ENCODE measurements around the gene SH2D7. TPM values are rescaled to one million over a fixed set of nuclear protein-coding genes. Genes with fewer than 3 reads are reported as not detected.
A peak's percentile ranks its signal among the peaks of the same experiment; 100 is the strongest.

Gene SH2D7
- total and polyA plus RNA-seq, 2 donors (not counting 3 experiments of a cell fraction or from before 2014, with no cell fraction given): not detected

GRCh38 chr15:78104566-78105475 lies 12.5 kb downstream of the SH2D7 start:
- H3K4me2 ChIP-seq (ENCODE audit: insufficient read depth, low read length): no peak overlapping the region
- H4K20me1 ChIP-seq (replicated peaks; ENCODE audit: control insufficient read depth, extremely low read depth, insufficient read depth, low read length): no peaks in the 10 kb centered on the region
- no peaks in the 10 kb centered on the region for H3K79me2 ChIP-seq (ENCODE audit: control insufficient read depth, insufficient read depth, low read length)
- POLR2A ChIA-PET: no interaction called here
- no peak overlapping the region for H3K4me3 ChIP-seq (replicated peaks in 1 of 3; ENCODE audit: insufficient read depth in 1 of 3, low read depth in 1 of 3, low read length in 3 of 3)
- FAIRE-seq: no peak
- no peaks in the 10 kb centered on the region for H3K9me3 ChIP-seq (replicated peaks; ENCODE audit: control insufficient read depth, insufficient read depth, low read length)
- no TSS peak for BruUV-seq (replicated peaks)
- H3K27me3 ChIP-seq (ENCODE audit: control insufficient read depth in 2 of 2, insufficient read depth in 2 of 2, low read length in 2 of 2): no peaks in the 10 kb centered on the region
- TF ChIP-seq, protein P1, sequence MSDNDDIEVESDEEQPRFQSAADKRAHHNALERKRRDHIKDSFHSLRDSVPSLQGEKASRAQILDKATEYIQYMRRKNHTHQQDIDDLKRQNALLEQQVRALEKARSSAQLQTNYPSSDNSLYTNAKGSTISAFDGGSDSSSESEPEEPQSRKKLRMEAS (IDR thresholded peaks at IDR 0.05; ENCODE audit: insufficient read depth, insufficient read length): no peak
- TF ChIP-seq MYC (IDR thresholded peaks at IDR 0.05; ENCODE audit: low read depth, low read length): no peak
- TF ChIP-seq FOS (IDR thresholded peaks at IDR 0.05; ENCODE audit: borderline replicate concordance, insufficient read depth, low read length): no peak
- TF ChIP-seq GATA2 (IDR thresholded peaks at IDR 0.05; ENCODE audit: insufficient read depth, insufficient read length, low read depth, low read length): no peak
- CTCF ChIA-PET: interaction anchor here (1.5 to 9.8 kb wide), 4 partner anchors 70 to 147 kb away, joined by 3 to 273 read pairs (median 57); no protein-coding TSS in a partner anchor
- H3K9ac ChIP-seq (replicated peaks; ENCODE audit: extremely low read depth, insufficient read depth, low read length): no peak overlapping the region
- peaks cover 17% of the 10 kb centered on the region for H3K4me1 ChIP-seq (ENCODE audit: control insufficient read depth, extremely low read depth, insufficient read depth, low read length)
- DNase-seq (ENCODE audit: low read depth, low spot score): no peak
- no peak overlapping the region for H2AFZ ChIP-seq (ENCODE audit: low read depth, low read length)
- no peaks in the 10 kb centered on the region for H3K36me3 ChIP-seq (ENCODE audit: control insufficient read depth in 2 of 2, extremely low read depth in 1 of 2, insufficient read depth in 2 of 2, low read length in 2 of 2)
- no peak overlapping the region for H3K27ac ChIP-seq (ENCODE audit: insufficient read depth, low read depth, low read length)
- intact Hi-C loops (cut with micrococcal nuclease) (no loop called here), dilution Hi-C loops (cut with MboI; ENCODE audit: extremely low pct_ligation_motif_present, low sequenced_read_pairs) (no loop called here)
- H3K9me1 ChIP-seq (replicated peaks; ENCODE audit: control insufficient read depth, extremely low read depth, insufficient read depth, low read length): no peaks in the 10 kb centered on the region

GRCh38 chr15:78105476-78106241 lies 13.3 kb downstream of the SH2D7 start:
- dilution Hi-C loops (cut with MboI; ENCODE audit: extremely low pct_ligation_motif_present, low sequenced_read_pairs) (no loop called here), intact Hi-C loops (cut with micrococcal nuclease) (no loop called here)
- FAIRE-seq: peak; percentile 92

More at GRCh38 chr15:78105476-78106241, 13.3 kb downstream of the SH2D7 start:
- H4K20me1 ChIP-seq (replicated peaks; ENCODE audit: control insufficient read depth, extremely low read depth, insufficient read depth, low read length): no peaks in the 10 kb centered on the region
- no peak overlapping the region for H3K4me3 ChIP-seq (replicated peaks in 1 of 3; ENCODE audit: insufficient read depth in 1 of 3, low read depth in 1 of 3, low read length in 3 of 3)
- ChIA-PET POLR2A (no interaction called here), CTCF (interaction anchor here (0.8 to 9.8 kb wide), 5 partner anchors 37 to 147 kb away, joined by 3 to 273 read pairs (median 5); no protein-coding TSS in a partner anchor)
- H3K27me3 ChIP-seq (ENCODE audit: control insufficient read depth in 2 of 2, insufficient read depth in 2 of 2, low read length in 2 of 2): no peaks in the 10 kb centered on the region
- H3K9me1 ChIP-seq (replicated peaks; ENCODE audit: control insufficient read depth, extremely low read depth, insufficient read depth, low read length): no peaks in the 10 kb centered on the region
- H3K36me3 ChIP-seq (ENCODE audit: control insufficient read depth in 2 of 2, extremely low read depth in 1 of 2, insufficient read depth in 2 of 2, low read length in 2 of 2): no peaks in the 10 kb centered on the region
- H3K9me3 ChIP-seq (replicated peaks; ENCODE audit: control insufficient read depth, insufficient read depth, low read length): no peaks in the 10 kb centered on the region
- H3K4me1 ChIP-seq (ENCODE audit: control insufficient read depth, extremely low read depth, insufficient read depth, low read length): peaks cover 17% of the 10 kb centered on the region
- no peak overlapping the region for H3K9ac ChIP-seq (replicated peaks; ENCODE audit: extremely low read depth, insufficient read depth, low read length)
- H3K4me2 ChIP-seq (ENCODE audit: insufficient read depth, low read length): no peak overlapping the region
- BruUV-seq (replicated peaks): no TSS peak
- peak; percentile 35 for DNase-seq (ENCODE audit: low read depth, low spot score)
- no peak for TF ChIP-seq POLR2A (IDR thresholded peaks at IDR 0.05; ENCODE audit: low read depth, low read length)
- TF ChIP-seq POLR2AphosphoS5 (IDR thresholded peaks at IDR 0.05; ENCODE audit: insufficient read depth, low read depth, low read length): peak; percentile 66
- peak; percentile 14 for TF ChIP-seq GATA2 (IDR thresholded peaks at IDR 0.05; ENCODE audit: insufficient read depth, insufficient read length, low read depth, low read length)
- no peaks in the 10 kb centered on the region for H3K79me2 ChIP-seq (ENCODE audit: control insufficient read depth, insufficient read depth, low read length)
- no peak overlapping the region for H3K27ac ChIP-seq (ENCODE audit: insufficient read depth, low read depth, low read length)
- H2AFZ ChIP-seq (ENCODE audit: low read depth, low read length): no peak overlapping the region
